Dendritic cell treated with granulocyte-macrophage colony-stimulating factor and Interleukin-4, amounts not matched to agents 40 ng/mL and 50 ng/mL, for 4 days (primary cell): Measurements from ENCODE around the gene DOCK10.

ENCODE experiments used
- H3K27ac Mint-ChIP-seq: one replicate; pipeline ENCODE4 v1.8.0; 2022; ENCODE audit warnings: mild to moderate bottlenecking, mixed read lengths
- H3K27me3 Mint-ChIP-seq: one replicate; pipeline ENCODE4 v1.8.0; 2022; ENCODE audit warnings: mild to moderate bottlenecking, mixed read lengths
- H3K36me3 Mint-ChIP-seq: one replicate; pipeline ENCODE4 v1.8.0; 2022; ENCODE audit warnings: low read depth, mixed read lengths
- H3K4me1 Mint-ChIP-seq: one replicate; pipeline ENCODE4 v1.8.0; 2022; ENCODE audit warnings: low read depth, mixed read lengths
- H3K4me3 Mint-ChIP-seq: one replicate; pipeline ENCODE4 v1.8.0; 2022; ENCODE audit warnings: mild to moderate bottlenecking, moderate library complexity, mixed read lengths
- H3K9me3 Mint-ChIP-seq: one replicate; pipeline ENCODE4 v1.8.0; 2022; ENCODE audit warnings: mixed read lengths
- intact Hi-C: fragments of 100-400 bp; cut with micrococcal nuclease; formaldehyde crosslinking; loops from one replicate; pipeline ENCODE4 v1.15.0; 2022

The DOCK10 gene

GRCh38 chr2:225033440-225034318 is 8.6 kb downstream of the DOCK10 start:
- Mint-ChIP-seq H3K36me3 (peaks cover 61% of the 10 kb centered on the region), H3K27me3 (no peaks in the 10 kb centered on the region), H3K9me3 (no peaks in the 10 kb centered on the region), H3K4me1 (peaks cover 70% of the 10 kb centered on the region), H3K4me3 (no peak overlapping the region), H3K27ac (no peak overlapping the region)
- intact Hi-C loops = no loop called here

GRCh38 chr2:225032246-225032645 is 10.0 kb downstream of the DOCK10 start:
- intact Hi-C loops = no loop called here
- peaks cover 66% of the 10 kb centered on the region for H3K4me1 Mint-ChIP-seq
- no peaks in the 10 kb centered on the region for H3K27me3 Mint-ChIP-seq
- H3K27ac Mint-ChIP-seq = no peak overlapping the region
- H3K36me3 Mint-ChIP-seq = peaks cover 60% of the 10 kb centered on the region
- H3K4me3 Mint-ChIP-seq = no peak overlapping the region
- no peaks in the 10 kb centered on the region for H3K9me3 Mint-ChIP-seq

GRCh38 chr2:225031599-225031998 is 10.7 kb downstream of the DOCK10 start:
- H3K9me3 Mint-ChIP-seq = no peaks in the 10 kb centered on the region
- H3K27me3 Mint-ChIP-seq = no peaks in the 10 kb centered on the region
- intact Hi-C loops = no loop called here
- no peak overlapping the region for H3K4me3 Mint-ChIP-seq
- H3K36me3 Mint-ChIP-seq = peaks cover 55% of the 10 kb centered on the region
- H3K27ac Mint-ChIP-seq = no peak overlapping the region
- H3K4me1 Mint-ChIP-seq = peaks cover 66% of the 10 kb centered on the region

- intact Hi-C loops = no loop called here
- Mint-ChIP-seq H3K9me3 (no peaks in the 10 kb centered on the region), H3K27ac (no peak overlapping the region), H3K36me3 (peaks cover 49% of the 10 kb centered on the region), H3K27me3 (no peaks in the 10 kb centered on the region), H3K4me3 (no peak overlapping the region), H3K4me1 (peaks cover 69% of the 10 kb centered on the region)
Observed at GRCh38 chr2:225030893-225031292, 11.4 kb downstream of the DOCK10 start.

DNA sequence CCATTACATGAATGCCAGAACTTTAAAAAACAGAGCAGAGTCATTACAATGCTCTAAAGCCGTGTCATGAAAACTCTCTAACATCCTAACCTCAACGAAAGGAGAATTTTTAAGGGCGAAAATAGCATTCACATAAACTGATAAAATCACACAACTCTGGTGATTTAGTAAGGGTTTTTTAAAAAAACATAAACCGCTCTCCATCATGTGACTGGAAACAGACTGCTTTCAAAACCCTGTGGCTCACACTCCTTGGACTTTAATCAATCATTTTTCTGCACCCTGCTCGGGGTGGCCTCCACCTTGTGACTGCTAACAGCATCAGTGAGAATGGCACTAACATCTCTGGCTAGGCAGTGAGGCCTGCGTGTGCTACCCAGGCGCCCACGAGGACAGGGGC is 12.1 kb downstream of the DOCK10 start:
- peaks cover 72% of the 10 kb centered on the region for H3K4me1 Mint-ChIP-seq
- no peaks in the 10 kb centered on the region for H3K9me3 Mint-ChIP-seq
- H3K27ac Mint-ChIP-seq = no peak overlapping the region
- peaks cover 47% of the 10 kb centered on the region for H3K36me3 Mint-ChIP-seq
- intact Hi-C loops = no loop called here
- H3K27me3 Mint-ChIP-seq = no peaks in the 10 kb centered on the region
- no peak overlapping the region for H3K4me3 Mint-ChIP-seq

- no peaks in the 10 kb centered on the region for H3K27me3 Mint-ChIP-seq
- H3K4me3 Mint-ChIP-seq = no peak overlapping the region
- H3K4me1 Mint-ChIP-seq = peaks cover 61% of the 10 kb centered on the region
- H3K9me3 Mint-ChIP-seq = no peaks in the 10 kb centered on the region
- intact Hi-C loops = no loop called here
- H3K36me3 Mint-ChIP-seq = peaks cover 40% of the 10 kb centered on the region
- no peak overlapping the region for H3K27ac Mint-ChIP-seq
Observed at GRCh38 chr2:225028572-225028971, 13.7 kb downstream of the DOCK10 start.

GRCh38 chr2:225027061-225027762 is 15.1 kb downstream of the DOCK10 start:
- intact Hi-C loops = no loop called here
- peak overlapping the region; percentile 65 for H3K27ac Mint-ChIP-seq
- no peaks in the 10 kb centered on the region for H3K27me3 Mint-ChIP-seq
- peaks cover 60% of the 10 kb centered on the region for H3K4me1 Mint-ChIP-seq
- H3K9me3 Mint-ChIP-seq = no peaks in the 10 kb centered on the region
- H3K4me3 Mint-ChIP-seq = no peak overlapping the region
- H3K36me3 Mint-ChIP-seq = peaks cover 46% of the 10 kb centered on the region

GRCh38 chr2:225025917-225026571 is 16.2 kb downstream of the DOCK10 start:
- intact Hi-C loops = no loop called here
- Mint-ChIP-seq H3K27ac (peak overlapping the region; percentile 65), H3K9me3 (no peaks in the 10 kb centered on the region), H3K4me3 (no peak overlapping the region), H3K4me1 (peaks cover 58% of the 10 kb centered on the region), H3K36me3 (peaks cover 51% of the 10 kb centered on the region), H3K27me3 (no peaks in the 10 kb centered on the region)

- peaks cover 65% of the 10 kb centered on the region for H3K4me1 Mint-ChIP-seq
- peaks cover 55% of the 10 kb centered on the region for H3K36me3 Mint-ChIP-seq
- H3K27me3 Mint-ChIP-seq = no peaks in the 10 kb centered on the region
- H3K9me3 Mint-ChIP-seq = no peaks in the 10 kb centered on the region
- intact Hi-C loops = no loop called here
- no peak overlapping the region for H3K4me3 Mint-ChIP-seq
- H3K27ac Mint-ChIP-seq = no peak overlapping the region
Observed at GRCh38 chr2:225022188-225022587, 20.1 kb downstream of the DOCK10 start.

GRCh38 chr2:225020168-225020849 is 22.0 kb downstream of the DOCK10 start:
- no peaks in the 10 kb centered on the region for H3K9me3 Mint-ChIP-seq
- no peak overlapping the region for H3K27ac Mint-ChIP-seq
- H3K4me1 Mint-ChIP-seq = peaks cover 49% of the 10 kb centered on the region
- intact Hi-C loops = no loop called here
- peaks cover 57% of the 10 kb centered on the region for H3K36me3 Mint-ChIP-seq
- H3K4me3 Mint-ChIP-seq = no peak overlapping the region
- H3K27me3 Mint-ChIP-seq = no peaks in the 10 kb centered on the region

- intact Hi-C loops = no loop called here
- no peak overlapping the region for H3K27ac Mint-ChIP-seq
- H3K9me3 Mint-ChIP-seq = no peaks in the 10 kb centered on the region
- H3K4me3 Mint-ChIP-seq = no peak overlapping the region
- H3K36me3 Mint-ChIP-seq = peaks cover 50% of the 10 kb centered on the region
- no peaks in the 10 kb centered on the region for H3K27me3 Mint-ChIP-seq
- peaks cover 42% of the 10 kb centered on the region for H3K4me1 Mint-ChIP-seq
Observed at GRCh38 chr2:225019105-225019504, 23.2 kb downstream of the DOCK10 start.

- intact Hi-C loops = no loop called here
- peak overlapping the region; percentile 7 for H3K27ac Mint-ChIP-seq
- peaks cover 42% of the 10 kb centered on the region for H3K36me3 Mint-ChIP-seq
- peaks cover 54% of the 10 kb centered on the region for H3K4me1 Mint-ChIP-seq
- H3K27me3 Mint-ChIP-seq = no peaks in the 10 kb centered on the region
- no peak overlapping the region for H3K4me3 Mint-ChIP-seq
- no peaks in the 10 kb centered on the region for H3K9me3 Mint-ChIP-seq
Observed at GRCh38 chr2:225017713-225018112, 24.6 kb downstream of the DOCK10 start.

DNA sequence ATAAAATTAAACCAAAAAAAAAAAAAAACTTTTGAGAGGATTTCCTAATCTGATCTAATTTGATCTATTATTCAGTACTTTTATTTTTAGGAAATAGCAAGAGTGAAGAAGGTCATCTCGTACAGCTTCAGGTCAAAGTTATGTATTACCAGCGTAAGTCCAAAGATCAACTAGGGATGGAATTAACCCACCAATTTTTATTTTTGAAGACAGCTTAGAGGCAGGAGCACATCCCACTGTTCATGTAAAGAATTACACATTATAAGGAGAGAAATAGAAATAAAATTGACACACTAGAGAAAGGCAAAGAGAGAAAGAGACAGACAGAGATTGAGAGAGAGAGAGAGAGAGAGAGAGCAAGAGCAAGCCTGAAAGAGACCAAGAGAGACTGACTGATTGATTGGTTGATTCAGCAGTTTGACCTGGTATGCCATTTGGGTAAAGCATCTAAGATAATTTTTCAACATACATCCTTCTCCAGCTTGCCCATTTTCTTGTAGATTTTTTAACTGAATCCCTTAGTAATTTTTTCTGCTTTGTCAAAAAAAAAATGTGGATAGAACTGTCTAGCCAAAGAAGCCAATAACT is 25.1 kb downstream of the DOCK10 start:
- peaks cover 49% of the 10 kb centered on the region for H3K4me1 Mint-ChIP-seq
- H3K27me3 Mint-ChIP-seq = no peaks in the 10 kb centered on the region
- H3K4me3 Mint-ChIP-seq = no peak overlapping the region
- no peaks in the 10 kb centered on the region for H3K9me3 Mint-ChIP-seq
- H3K27ac Mint-ChIP-seq = peak overlapping the region; percentile 7
- intact Hi-C loops = no loop called here
- peaks cover 37% of the 10 kb centered on the region for H3K36me3 Mint-ChIP-seq
